Measurements from ENCODE around the gene RIN3. TPM values are rescaled to one million over a fixed set of nuclear protein-coding genes. Genes with fewer than 3 reads are reported as not detected.
A peak's percentile ranks its signal among the peaks of the same experiment; 100 is the strongest.

RIN3 gene
- total RNA-seq, 1 experiment from 2014 or later, result 0.86 TPM

DNA sequence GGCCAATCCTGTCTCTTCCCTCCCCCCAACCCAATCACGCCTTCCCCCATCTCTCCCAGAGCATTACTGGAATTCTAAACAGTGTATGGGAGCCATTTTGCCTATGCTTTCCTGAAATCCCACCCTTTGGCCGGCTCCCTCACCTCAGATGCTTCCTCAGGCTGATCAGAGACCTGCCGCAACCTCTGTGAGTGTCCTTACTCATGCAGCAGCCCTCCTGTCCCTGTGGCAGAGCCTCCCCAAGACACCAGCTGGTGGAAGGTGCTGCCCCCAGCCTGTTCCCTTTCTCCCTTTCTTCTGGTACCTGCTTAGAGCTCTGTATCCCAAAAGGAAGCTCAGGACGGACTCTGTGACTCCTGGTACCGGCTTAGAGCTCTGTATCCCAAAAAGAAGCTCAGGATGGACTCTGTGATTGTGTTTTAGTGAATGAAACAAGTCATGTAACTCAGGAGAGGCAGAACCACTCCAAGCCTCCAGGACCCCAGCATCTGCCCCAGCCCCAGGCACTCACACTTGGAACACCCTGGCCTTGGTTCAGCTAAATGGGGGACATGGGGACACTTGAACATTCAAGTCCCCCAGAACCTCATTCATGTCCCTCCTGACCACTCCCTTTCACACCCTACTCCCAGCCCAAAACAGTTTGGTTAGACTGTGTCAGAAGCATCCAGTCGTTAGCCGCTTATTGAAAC is 29.3 kb upstream of the RIN3 start:
- DNase-seq (ENCODE audit: low read depth), result no peak

DNA sequence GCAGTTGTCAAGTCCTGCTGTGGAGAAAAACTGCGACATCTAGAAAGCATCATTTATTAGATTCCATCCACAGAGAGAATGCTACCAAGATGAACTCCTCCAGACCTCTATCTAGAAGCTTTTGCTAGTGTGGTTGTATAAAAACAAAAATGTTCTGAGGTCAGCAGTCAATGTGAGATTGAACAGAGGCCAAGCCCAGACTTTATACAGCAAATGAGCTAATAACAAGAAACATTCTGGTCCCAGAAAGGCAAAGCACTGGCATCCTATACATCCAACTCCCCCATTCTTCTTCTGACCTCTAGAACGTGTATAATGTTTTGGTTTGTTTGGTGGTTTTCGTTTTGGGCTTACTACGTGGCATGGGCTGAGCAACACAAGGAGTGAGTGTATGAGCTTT is 26.7 kb upstream of the RIN3 start:
- DNase-seq (ENCODE audit: low read depth), result no peak

DNA sequence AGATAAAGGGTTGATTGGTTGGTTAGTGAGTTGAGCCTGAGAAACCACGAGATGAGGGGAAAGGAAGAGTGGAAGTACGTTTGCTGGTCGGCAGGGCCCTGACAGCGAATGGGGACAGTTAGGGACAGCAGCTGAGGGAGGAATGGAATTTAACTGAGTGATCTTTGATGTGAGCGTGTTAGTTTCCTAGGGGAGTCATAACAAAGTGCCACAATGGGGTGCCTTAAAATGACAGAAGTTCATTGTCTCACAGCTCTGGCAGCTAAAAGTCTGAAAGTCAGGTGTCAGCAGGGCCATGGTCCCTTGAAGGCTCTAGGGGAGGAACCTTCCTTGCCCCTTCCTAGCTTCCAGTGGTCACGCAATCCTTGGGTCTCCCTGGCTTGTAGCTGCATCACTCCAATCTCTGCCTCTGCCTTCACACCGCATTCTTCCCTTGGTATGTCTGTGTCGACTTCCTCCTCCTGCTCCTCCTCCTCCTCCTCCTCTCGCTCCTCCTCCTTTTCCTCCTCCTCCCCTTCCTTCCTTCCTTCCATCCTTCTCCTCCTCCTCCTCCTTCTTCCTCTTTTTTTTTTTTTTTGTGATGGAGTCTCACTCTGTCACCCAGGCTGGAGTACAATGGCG is 26.0 kb upstream of the RIN3 start:
- DNase-seq (ENCODE audit: low read depth), result no peak

DNA sequence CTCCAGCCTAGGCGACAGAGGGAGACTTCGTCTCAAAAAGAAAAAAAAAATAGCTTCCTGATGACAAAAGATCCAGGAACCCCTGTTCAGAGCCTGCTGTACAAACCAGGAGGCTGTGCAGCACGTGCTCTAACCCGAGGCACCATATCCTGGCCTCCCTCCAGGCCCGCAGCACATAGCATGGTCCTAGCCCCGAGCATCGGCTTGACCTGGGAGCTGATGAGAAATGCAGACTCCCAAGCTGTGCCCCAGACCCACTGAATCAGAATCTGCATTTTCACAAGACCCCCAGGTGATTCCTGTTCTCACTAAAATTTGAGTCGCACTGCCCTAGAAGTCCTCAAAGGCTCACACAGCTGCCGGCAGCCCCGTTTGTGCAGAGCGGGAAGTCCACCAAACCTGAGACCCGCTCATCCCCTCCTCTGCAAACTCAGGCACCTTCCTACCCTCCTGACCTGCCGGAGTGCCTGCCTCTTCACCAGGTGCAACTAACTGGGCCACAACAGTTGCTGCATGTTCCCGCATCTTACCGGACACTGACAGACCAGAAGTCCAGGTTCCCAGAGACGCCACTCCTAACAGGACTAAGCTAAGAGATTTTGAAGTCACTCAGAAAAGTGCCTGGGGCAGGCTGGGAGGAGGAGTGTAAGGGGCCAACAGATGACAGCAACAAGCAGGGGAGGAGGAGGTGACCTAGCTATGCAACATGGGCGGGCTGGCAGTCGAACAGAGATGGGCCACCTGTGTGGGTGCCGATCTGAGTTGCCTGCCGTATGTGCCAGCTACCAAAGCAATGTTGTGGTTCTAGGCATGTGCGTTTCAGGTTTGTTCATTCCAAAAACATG is 24.0 kb upstream of the RIN3 start:
- no peak for DNase-seq (ENCODE audit: low read depth)

DNA sequence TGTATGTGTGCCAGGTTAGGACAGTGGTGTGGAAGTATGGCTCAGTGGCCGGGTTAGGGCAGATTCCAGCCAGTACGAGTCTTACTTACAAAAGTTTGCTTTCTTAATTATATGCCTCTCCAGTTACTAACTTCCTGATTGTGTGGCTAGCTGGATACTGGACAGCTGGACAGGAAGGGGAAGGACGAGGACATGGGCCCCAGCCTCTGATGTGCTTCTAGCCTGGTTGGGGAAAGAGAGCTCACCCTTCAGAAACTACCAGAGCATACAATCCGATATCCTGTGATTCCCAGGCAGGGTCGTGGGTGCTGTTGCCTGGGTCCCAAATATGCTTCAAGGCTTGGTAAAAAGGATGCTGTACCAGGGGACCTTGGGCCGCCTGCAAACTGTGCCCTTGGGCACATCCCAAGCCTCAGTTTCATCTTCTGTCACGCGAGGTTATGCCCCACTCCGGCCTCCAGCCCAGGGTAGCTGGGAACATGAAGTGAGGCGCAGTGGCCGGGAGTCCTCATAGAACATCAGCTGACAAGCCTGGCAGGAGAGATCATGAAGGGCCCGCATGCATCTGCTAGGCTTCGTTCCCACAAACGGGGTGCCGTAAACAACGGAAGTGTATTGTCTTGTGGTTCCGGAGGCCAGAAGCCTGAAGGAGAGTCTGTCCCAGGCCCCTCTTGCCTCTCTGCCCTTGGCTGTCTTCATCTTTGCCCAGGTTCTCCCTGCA is 23.2 kb upstream of the RIN3 start:
- DNase-seq (ENCODE audit: low read depth), result no peak

DNA sequence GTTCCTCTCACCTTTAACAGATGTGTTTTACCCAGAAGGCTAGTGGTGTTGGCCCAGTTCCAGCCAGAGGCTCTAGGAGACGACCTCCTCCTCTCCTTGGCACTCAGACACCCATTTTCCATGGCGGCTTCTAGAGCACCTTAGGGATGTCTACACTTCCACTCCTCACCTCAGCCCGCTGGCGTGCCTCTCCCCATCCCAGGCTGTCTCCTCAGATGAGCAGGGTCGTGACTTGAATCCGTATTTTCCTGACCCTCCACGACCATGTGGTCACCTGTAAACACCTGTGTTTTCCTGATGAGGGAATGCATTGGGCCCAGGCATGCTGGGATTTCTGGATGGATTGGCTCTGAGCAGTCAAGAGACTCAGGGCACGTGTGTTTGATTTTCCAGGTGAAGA is 21.8 kb upstream of the RIN3 start:
- no peak for DNase-seq (ENCODE audit: low read depth)

DNA sequence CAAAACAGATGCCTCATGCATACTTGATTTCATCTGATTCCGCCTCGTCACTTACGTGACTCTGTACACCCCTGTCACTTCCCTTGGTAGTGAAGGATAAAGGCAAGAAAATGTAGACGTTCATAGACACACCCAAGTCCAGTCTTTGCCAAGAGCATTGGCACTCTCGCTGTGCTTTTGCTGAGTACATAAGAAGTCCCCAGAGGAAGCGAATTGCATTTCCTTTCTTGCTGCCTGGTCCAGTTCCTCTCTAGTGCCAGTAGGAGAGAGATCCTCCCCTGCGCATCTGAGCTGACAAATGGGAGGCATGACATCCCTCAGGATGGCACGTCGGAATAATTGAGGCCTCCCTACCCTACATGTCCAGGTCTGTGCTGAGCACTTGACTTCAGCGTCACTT is 21.3 kb upstream of the RIN3 start:
- DNase-seq (ENCODE audit: low read depth), result no peak

DNA sequence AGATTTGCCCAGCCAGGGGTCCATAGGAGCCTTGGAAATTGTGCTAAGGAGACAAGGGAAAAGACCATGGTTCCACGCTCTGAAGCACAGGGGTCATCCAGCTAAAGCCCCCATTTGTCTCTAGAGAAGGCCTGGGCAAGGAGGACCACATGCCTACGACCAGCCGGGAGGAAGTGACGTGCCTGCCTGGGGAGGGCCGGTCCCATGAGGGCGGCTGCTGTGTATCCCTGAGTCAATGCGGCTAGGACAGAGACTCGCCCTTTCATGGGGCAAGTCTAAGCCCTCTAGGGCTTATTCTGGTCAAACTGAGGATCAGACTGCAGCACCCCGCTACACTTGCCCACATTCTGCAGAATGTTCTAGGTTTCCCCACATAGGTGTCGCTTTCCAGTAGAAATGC is 20.6 kb upstream of the RIN3 start:
- DNase-seq (ENCODE audit: low read depth), result no peak

DNA sequence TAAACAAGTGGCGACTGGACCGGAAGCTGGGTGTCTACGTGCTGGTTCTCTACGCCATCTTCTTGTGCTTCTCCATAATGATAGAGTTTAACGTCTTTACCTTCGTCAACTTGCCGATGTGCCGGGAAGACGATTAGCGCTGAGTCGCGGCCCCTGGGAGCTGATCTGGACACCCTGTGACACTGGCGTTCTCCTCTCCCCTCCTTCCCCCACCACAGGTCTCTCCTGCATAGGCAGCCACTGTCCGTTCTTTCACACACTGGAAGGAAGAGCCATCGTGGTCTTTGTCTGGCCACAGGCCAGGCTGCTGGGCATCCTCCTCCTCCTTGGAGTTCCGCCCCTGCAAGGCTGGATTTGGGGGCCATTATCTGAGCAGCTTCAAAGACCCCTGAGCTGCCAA is 20.1 kb upstream of the RIN3 start:
- DNase-seq (ENCODE audit: low read depth), result no peak

DNA sequence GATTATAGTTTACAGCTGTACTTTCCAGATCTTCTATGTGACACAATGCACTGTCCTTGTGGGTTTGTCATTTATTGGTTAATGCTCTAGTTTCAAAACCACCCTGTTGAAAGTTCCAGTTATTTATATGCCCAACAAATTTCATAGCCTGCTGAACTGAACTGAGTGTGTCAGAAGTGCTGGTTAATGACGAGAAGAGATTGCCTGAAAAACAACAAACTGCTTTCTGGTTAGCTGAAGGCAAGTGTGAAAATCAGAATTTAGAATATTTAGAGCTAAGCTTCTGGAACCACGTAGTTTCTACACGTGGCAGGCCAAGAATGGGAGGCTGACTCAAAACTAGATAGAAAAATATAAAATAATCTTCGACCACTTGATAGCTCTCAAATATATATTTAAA is 19.1 kb upstream of the RIN3 start:
- no peak for DNase-seq (ENCODE audit: low read depth)

DNA sequence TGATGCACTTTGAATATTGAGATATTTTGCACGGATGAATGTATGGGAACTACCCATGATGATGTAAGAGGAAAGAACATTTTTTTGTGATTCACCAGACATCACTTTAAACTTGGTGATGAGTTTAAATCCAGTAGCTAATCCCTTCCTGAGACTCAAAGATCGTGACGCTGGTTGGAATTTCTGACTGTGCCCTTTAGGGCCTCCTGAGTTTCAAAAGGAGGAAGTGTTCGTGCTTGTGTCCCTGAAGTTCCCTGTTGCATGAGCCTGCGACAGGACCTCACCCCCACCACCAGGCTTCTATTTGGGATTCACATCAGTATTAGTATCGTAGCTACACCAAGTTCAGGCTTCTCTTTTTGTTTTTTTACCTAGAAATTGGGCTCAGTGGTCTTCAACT is 18.6 kb upstream of the RIN3 start:
- DNase-seq (ENCODE audit: low read depth), result no peak

DNA sequence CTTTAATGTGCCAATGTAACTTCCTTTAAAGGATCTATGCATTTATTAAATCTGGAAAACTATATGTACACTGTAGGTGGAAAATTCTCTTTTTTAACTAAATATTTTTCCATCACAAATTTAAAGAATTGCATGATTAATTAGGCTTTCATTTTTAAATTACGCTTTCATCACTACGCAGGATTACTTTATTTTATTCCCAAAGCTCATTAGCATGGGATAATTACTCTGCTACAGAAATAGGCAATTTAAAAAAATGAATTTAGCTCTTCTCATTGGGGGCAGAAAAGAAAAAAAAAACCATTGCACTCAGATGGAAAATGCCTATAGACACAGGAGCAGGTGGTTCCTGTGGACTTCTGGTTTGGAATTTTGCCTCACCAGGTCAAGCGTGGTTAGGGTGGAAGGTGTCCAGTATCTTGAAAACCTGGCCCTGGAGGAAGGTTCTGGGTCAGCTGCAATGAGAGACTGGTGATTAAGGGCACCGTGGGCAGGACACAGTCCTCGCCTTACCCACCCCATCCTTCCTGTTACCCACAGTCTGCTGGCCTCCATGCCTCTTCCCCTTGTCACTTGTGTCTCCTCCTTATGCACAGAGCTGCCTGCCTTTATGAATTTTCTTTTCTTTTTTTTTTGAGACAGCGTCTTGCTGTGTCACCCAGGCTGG is 17.3 kb upstream of the RIN3 start:
- no peak for DNase-seq (ENCODE audit: low read depth)

DNA sequence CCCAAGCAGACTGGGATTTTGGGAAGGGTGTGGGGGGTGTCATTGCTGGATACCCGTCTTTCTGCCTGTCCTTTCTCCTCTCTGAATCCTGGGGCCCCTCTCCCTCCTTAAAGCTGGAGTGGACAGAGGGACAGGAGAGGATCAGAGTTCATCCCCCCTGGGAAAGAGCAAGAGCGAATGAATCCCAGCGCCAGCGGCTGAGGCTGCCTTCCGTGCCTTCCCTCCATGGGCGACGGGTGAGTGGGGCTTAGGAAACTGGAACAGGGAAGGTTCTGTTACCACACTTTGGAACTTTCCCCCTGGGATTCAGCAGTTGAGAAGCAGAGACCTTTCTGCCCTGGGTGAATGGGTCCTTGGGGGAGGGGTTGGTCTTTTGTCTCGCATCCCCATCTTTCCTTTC is 16.2 kb upstream of the RIN3 start:
- no peak for DNase-seq (ENCODE audit: low read depth)

DNA sequence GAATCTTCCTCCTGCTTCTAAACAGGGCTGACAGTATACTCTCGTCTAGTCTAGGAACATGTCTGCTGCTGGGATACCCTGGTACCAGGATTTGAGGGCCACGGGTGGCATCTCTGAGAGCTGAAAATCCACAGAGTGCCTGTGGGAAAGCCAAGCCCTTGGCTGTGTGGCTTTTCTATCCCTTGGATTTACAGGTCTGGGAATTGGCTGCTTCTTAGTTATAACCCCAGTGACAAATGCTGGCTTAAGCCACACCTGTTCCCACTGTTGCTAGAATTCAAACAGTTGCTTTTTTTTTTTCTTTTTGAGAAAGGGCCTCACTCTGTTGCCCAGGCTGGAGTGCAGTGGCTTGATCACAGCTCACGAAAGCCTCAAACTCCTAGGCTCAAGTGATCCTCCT is 14.3 kb upstream of the RIN3 start:
- no peak for DNase-seq (ENCODE audit: low read depth)

DNA sequence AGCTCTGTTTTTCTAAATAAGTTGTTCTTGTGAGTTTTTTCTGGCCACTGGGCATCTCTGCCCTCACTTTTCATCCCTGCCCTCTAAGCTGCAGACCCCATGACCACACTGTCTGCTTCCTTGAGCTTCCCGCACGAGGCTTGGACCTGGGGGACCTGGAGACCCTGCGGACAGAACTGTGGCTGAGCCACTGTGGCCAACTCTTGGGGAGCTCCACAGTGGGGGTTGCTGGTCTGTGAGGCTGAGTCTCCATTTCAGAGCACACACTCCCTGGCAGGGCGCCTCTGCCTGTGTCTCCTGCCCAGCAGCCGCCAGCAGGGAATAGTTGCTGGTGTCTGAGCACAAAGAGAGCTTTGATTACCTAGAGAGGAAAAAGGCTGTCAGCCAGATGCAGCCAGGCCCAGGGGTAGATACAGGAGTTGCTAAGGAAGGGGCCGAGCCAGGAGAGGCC is 13.1 kb upstream of the RIN3 start:
- no peak for DNase-seq (ENCODE audit: low read depth)

DNA sequence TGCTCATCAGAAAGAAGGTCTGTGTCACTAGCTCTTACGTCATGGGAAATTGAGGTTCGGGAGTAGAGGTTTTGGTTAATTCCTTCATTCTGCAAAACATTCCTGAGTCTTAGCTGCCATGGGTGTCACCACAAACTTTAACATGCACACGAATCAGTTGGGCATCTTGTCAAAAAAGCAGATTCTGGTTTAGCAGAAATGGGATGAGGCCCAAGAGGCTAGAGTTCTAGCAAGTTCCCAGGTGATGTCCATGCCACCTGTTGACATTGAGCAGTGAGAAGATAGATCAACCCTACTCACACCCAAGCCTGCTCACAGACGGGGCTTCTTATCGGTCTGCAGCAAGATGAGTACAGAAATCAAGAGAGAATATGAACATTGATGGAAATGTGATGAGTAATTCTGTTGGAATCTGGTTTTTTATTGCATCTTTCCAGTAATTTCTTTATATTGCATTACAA is 11.7 kb upstream of the RIN3 start:
- DNase-seq (ENCODE audit: low read depth), result peak; percentile 43

DNA sequence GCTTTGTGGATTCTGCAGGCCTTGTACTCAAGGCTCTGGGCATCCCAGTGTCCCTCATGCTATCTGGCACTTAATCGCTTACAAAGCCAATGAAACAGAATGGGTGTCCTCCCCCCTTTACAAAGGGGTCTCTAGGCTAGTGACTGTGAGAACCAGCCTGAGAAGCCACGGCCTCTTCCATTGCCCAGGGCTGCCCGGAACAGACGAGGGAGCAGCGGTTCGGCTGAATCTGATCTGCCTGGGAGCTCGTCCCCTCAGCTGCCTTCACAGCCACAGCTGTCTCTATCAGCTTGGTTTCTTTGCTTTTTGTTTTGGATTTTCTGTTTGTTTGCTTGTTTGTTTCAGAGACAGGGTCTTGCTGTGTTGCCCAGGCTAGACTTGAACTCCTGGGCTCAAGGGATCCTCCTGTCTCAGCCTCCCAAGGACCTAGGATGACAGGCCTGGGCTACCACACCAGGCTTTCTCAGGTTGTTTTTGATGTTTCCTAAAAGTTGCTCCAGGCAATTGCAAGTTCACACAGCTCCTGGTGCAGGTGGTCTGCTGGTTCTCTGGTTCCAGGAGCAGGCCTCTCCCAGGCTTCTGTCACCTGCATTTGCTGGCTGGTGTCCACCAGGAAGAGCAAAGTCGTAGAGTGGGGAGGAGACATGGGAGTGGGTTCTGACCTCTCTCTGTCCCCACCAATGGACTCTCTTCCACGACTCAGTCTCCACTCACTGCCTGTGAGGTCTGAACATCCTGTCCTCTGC is 10.9 kb upstream of the RIN3 start:
- DNase-seq (ENCODE audit: low read depth), result no peak

DNA sequence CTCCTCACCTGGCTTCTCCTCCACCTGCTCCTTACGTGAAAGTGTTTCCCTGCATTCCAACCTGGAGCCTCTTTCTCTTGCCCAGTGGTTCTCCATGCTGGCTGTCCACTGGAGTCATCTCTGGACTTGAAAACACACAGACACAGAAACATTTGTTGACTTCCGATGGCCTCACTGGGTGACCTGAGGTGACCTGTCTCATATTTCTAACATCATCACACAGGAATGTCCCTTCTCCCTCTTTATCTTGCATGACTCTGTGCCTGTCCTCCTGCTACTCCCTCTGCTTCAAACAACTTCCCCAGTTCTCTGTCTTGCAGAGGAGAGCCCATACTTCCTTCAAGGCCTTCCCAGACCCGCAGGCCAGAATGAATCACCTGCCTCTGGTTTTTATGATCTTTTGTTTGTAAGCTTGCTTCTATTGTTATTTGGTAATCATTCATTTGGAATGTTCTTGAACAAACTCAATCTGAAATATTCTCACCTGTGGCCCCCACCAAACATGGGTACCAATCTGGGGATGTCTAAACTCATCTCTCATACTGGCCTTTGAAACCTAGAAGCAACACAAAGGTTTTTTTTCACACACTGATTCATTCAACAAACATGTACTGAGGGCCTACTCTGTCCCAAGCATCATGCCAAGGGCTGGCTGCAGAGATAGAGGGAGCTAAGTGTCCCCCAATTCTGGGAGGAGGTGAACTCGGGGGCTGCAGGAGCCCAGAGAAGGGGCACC is 9.7 kb upstream of the RIN3 start:
- DNase-seq (ENCODE audit: low read depth), result peak; percentile 73

DNA sequence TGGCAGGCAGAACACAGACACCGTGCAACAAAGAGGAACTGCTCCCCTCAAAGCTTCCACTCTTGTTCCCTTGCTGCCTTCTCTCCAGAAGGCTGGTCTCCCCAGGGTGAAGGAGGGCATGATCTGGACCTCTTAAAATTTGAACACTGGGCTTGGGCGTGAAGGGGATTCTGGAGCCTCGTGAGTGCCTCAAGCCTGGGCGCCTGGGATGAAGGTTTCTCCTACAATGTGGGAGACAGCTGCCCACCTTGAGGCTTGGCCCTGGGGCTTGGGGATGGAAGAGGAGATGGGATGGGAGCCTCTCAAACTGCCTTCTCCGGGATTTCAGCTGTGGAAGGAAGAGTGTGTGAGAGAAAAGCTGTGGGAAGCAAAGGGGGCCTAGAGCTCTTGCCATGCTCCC is 7.8 kb upstream of the RIN3 start:
- DNase-seq (ENCODE audit: low read depth), result no peak

DNA sequence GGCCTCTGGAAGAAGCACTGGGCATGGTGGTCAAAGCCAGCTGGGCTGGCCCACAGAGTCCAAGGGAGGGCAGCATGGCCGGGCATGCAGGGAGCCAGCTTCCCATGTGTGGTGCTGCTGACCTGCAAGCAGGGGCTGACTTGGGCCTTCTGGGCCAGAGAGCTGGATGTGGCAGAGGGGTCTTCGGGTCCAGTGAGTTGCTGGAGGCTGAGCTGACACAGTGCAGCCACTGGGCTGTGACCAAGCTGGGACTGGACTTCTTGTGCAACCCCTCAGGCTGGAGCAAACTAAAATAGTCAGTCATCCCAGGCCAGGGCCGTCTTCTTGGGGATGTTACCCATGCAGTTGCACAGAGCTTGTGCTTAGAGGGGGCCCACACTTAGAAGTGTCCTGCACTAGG is 7.3 kb upstream of the RIN3 start:
- no peak for DNase-seq (ENCODE audit: low read depth)

All from Daoy (cell line).